ENCODE data around the gene FCER2.
"Not testable (repeated sequence)": the region's sequence is repeated elsewhere in the genome, so short reads cannot be mapped to it uniquely, and the experiment has no call there.

Gene FCER2

GRCh38 chr19:7701654-7702457 lies at the start of gene FCER2:
Gene FCER2, minus strand, starts transcription at chr19:7702131. Its CDS starts 2,371 bp downstream, at chr19:7699760.
- DNase-seq (ENCODE audit: low read depth in 2 of 2): no peak

DNA sequence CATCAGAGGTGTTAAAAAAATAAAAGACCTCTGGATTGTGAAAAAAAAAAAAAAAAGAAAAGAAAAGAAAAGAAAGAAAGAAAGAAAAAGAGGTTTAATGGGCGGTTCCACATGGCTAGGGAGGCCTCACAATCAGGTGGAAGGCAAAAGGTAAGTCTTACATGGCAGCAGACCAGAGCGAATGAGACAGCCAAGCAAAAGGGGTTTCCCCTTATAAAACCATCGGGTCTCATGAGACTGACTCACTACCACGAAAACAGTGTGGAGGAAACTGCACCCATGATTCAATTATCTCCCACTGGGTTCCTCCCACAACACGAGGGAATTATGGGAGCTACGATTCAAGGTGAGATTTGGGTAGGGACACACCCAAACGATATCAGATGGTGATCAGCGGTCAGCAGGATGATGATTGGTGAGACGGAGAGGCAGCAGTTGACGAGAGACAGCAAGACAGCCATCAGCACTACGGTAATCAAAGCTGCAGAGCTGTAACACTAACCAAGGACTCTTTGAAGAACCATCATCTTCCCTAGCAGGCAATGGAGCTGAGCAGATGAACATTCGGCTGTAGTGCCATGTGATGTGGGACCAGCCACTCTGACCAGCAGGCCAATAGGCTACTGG lies 49.3 kb upstream of the FCER2 start:
- DNase-seq (ENCODE audit: low read depth in 2 of 2): no peak

- no peak for DNase-seq (ENCODE audit: low read depth in 2 of 2)
Measured at GRCh38 chr19:7748756-7749155, 46.8 kb upstream of the FCER2 start.

GRCh38 chr19:7748171-7748570 lies 46.2 kb upstream of the FCER2 start:
- DNase-seq (ENCODE audit: low read depth in 2 of 2): no peak

- no peak for DNase-seq (ENCODE audit: low read depth in 2 of 2)
Measured at GRCh38 chr19:7746903-7747884, 45.3 kb upstream of the FCER2 start, which contains the start of gene CD209. Gene CD209, minus strand, starts transcription at chr19:7747534. Its CDS starts 23 bp downstream, at chr19:7747511.

DNA sequence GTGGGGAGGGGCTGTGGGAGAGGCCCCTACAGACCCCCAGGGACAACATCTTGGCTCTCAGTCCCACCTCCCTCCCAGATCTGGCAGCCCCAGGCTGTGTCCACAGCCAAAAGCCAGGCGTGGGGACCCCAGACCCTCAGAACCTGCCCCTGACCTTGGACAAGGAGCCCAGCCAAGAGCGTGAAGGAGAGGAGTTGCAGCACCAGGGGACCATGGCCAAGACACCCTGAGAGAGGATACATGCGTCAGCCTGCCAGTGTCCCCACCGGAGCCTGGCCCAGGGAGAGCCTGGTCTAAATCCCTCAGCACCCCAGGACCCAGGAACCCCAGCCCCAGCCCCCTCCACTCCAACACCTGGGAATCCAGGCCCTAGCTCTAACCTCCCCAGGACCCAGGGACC lies 44.4 kb upstream of the FCER2 start:
- not testable (repeated sequence) for DNase-seq (ENCODE audit: low read depth in 2 of 2)

DNA sequence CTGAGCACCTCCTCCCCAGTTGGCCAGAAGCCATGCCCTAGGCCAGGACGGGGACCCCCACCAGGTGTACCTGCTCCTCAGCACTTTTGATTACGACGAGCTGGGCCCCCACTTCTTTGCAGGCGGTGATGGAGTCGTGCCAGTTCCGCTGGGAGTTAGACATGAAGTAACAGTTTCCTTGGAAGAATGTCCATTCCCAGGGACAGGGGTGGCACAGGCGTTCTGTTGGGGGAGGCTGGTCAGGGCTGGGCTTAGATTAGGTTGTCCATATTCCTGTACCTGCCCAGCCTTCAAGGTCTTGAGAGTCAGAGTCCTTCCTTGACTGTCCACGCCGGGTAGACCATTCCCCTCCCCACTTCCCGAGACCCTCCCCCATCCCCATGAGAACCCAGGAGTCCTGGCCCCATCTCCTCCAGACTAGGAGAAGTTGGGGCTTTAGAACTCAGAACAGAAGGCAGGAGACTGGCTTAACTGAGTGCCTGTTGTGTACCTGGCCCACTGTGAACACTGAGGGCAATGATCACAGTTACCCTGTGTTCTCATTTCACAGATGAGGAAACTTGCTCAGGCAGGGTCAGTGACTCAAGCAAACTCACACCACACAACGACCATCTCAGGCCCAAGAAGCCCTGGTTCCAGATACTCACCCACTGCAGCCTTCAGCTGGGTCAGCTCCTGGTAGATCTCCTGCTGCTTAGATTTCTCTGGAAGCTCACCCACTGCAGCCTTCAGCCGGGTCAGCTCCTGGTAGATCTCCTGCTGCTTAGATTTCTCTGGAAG lies 43.1 kb upstream of the FCER2 start:
- no peak for DNase-seq (ENCODE audit: low read depth in 2 of 2)

DNA sequence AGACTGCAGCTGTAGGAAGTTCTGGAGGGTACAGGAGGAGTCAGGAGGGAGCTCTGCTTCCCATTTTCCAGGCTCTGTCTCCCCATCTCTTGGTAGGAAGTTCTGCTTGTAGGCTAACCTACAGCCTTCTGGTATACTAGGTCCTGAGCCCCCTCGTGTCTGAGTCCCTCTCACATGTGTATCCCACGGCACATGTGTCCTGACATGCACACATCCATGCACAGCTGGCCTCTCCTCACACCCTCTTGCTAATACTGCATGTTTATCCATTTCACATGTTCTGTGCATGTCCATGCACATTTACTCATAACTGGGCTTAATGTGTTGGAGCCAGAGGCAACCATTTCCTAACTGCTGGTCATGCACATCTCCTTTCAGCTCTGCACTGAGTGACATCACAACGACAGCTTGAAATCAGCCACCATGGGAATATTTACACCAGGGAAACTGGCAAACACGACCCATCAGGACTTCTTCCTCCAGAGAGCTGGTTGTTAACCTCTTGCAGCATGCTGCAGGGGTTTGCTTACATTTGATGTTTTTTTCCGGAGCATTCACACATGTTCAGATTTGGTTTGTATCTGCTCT lies 42.4 kb upstream of the FCER2 start:
- no peak for DNase-seq (ENCODE audit: low read depth in 2 of 2)

DNA sequence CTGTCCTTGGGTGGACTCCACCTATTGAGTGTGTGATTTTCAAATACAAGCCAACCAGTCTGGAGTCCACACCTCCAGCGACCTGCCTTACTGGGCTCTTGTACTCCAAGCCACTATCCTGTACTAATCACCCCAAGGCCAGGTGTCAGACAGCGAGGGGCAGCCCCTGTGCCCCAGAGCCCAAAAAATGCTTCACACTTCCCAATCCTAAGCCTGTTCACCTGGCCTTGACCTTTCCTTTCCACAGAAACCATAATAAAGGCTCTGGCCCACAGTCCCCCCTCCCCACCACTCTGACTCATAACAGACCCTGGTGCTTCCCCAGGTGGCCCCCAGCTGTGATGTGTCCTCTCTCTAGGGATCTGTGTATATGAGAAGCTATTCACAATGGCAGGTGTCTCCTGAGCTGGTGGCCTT lies 41.5 kb upstream of the FCER2 start:
- DNase-seq (ENCODE audit: low read depth in 2 of 2): no peak

GRCh38 chr19:7742991-7743390 lies 41.1 kb upstream of the FCER2 start:
- no peak for DNase-seq (ENCODE audit: low read depth in 2 of 2)

GRCh38 chr19:7742575-7742974 lies 40.6 kb upstream of the FCER2 start:
- DNase-seq (ENCODE audit: low read depth in 2 of 2): no peak

GRCh38 chr19:7740682-7741054 lies 38.7 kb upstream of the FCER2 start:
- no peak for DNase-seq (ENCODE audit: low read depth in 2 of 2)

DNA sequence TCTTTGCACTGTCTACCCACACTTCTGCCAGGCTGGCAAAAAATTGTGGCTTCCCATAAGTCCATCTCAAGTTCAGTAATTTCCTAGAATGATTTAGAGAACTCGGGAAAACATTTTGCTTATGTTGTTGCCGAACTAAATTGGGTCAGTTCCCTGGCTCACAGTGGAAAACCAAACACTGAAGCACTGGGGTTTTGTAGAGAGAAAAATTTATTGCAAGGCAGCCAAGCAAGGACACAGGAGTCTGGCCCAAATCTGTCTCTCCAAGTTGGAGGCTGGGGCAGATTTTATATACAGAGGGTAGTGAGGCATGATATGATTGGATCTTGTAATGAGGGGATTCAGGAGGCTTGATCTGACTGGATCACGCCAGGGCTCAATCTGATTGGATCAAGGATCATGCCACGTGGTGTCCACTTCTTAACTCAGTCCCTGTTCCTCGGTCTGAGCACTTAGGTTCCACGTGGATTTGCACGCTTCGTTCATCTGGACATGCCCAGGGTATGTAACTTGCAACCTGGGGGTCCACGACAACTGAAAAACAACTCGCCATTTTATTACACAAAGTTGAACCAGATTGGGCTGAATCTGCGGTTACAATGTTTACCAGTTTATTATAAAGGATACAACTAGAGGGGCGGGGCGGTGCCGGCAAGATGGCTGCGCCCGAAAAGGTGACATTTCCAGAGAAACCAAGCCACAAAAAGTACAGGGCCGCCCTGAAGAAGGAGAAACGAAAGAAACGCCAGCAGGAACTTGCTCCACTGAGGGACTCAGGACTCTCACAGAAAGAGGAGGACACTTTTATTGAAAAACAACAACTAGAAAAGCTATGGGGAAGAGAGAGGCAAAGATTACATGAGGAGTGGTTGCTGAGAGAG lies 38.1 kb upstream of the FCER2 start:
- no peak for DNase-seq (ENCODE audit: low read depth in 2 of 2)

DNA sequence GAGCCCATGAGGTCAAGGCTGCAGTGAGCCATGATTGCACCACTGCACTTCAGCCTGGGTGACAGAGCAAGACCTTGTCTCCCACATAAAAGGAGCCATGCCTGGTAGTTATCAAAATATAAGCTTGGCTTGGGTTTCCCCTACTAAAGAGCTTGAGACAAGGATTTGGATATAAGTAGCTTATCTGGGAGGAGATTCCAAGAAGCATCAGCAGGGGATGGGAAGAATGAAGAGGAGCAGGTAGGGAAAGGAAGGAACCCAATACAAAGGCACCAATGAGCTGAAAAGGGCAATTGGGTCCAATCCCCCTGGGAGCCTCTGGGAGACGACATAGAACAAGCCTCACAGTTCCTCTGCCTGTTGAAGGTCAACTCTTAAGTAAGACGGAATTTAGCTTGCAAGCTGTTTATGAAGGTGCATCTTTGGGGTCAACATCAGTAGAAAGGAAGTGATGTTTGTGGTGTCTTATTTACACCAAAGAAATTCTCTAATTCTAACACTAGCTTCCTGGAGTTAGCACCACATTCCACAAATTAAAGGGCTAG lies 37.4 kb upstream of the FCER2 start:
- no peak for DNase-seq (ENCODE audit: low read depth in 2 of 2)

DNA sequence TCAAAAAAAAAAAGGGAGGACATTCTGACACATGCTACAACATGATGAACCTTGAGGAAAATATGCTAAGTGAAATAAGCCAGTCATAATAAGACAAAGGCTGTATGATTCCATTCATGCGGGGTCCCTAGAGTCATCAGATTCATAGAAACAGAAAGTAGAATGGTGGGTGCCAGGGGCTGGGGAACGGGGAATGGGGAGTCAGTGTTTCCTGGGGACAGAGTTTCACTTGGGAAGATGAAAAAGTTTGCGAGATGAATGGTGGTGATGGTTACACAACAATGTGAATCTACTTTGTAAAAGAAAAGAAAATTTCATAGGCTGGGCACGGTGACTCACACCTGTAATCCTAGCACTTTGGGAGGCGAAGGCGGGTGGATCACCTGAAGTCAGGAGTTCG lies 36.1 kb upstream of the FCER2 start:
- no peak for DNase-seq (ENCODE audit: low read depth in 2 of 2)

DNA sequence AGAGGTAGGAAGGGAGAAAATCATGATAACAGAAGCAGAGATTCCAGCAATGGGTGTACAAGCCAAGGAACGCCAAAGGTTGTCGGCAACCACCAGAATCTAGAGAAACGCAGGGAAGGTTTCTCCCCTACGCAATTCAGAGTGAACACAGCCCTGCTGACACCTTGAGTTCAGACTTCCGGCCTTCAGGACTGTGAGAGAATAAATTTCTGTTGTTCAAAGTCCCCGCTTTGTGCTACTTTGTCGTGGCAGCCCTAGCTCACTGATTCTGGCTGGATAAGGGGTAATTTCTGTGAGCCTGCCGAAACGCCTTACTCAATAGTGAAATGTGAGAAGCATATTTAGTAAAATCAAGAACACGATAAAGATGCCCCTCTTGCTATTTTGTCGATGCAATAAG lies 35.3 kb upstream of the FCER2 start:
- no peak for DNase-seq (ENCODE audit: low read depth in 2 of 2)

- DNase-seq (ENCODE audit: low read depth in 2 of 2): no peak
Measured at GRCh38 chr19:7736148-7736547, 34.2 kb upstream of the FCER2 start.

GRCh38 chr19:7734220-7735203 lies 32.6 kb upstream of the FCER2 start:
- DNase-seq (ENCODE audit: low read depth in 2 of 2): no peak
